GM12873 (cell line): ENCODE measurements around the gene EN2.

Source experiments
- CTCF ChIP-seq: IDR thresholded peaks from 2 replicates; pipeline ENCODE4 v1.5.1; 2012; ENCODE audit warnings: low read depth, mild to moderate bottlenecking, moderate library complexity, low read length, control low read depth; ENCODE audit not compliant: insufficient read depth; ENCODE audit errors: missing control alignments

EN2 gene

GRCh38 chr7:155414547-155415492, 43.1 kb upstream of the EN2 start:
- TF ChIP-seq CTCF: no peak

- TF ChIP-seq CTCF: no peak
Observed at GRCh38 chr7:155416646-155417380, 41.1 kb upstream of the EN2 start.

GRCh38 chr7:155418304-155418703, 39.6 kb upstream of the EN2 start:
- no peak for TF ChIP-seq CTCF

GRCh38 chr7:155418941-155419755, 38.8 kb upstream of the EN2 start:
- TF ChIP-seq CTCF: no peak

GRCh38 chr7:155420116-155420515, 37.8 kb upstream of the EN2 start:
- TF ChIP-seq CTCF: no peak

GRCh38 chr7:155422151-155422550, 35.8 kb upstream of the EN2 start:
- no peak for TF ChIP-seq CTCF
